ENCODE measurements around the gene CINP.

- TF ChIP-seq CTCF (conservative IDR thresholded peaks at IDR 0.05; ENCODE audit: low read depth, low read length), result no peak
- TF ChIP-seq EZH2 (IDR thresholded peaks at IDR 0.05; ENCODE audit: low read length, unreplicated experiment), result no peak
- no peak for TF ChIP-seq EZH2phosphoT487 (IDR thresholded peaks at IDR 0.05; ENCODE audit: borderline replicate concordance, low read length)
Observed at GRCh38 chr14:102316338-102316742, 46.4 kb downstream of the CINP start.
